ENCODE measurements around the gene PROX2.

DNA sequence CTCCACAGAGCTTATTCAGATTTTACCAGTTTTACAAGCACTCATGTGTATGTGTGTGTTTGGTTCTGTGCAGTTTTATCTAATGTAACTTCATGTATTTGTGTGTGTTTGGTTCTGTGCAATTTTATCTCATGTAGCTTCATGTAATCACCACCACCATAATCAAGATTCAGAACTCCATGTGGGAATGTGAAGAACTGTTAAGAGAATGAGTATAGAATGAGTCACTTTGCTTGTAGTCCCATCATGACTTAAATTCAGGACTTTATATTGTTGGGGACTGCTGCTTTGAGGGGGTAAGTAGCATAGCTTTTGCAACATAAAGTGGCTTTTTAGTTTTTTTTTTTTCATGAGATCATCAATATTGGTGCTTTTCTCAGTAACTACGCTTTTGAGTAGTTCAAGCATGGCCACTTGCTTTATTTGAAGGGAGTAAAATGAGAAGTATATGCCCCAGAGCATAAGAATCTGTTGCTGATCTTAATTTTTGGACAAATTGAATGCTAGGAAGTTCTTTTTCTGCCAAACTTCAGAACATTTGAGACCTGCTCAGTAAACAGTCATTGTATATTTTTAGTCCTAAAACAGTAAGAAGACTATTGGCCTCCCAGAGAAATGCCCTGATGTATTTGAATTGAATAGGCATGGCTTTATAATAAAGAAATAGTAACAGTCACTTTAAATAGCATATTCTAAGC, 28.8 kb downstream of the PROX2 start:
- TF ChIP-seq, protein P1, sequence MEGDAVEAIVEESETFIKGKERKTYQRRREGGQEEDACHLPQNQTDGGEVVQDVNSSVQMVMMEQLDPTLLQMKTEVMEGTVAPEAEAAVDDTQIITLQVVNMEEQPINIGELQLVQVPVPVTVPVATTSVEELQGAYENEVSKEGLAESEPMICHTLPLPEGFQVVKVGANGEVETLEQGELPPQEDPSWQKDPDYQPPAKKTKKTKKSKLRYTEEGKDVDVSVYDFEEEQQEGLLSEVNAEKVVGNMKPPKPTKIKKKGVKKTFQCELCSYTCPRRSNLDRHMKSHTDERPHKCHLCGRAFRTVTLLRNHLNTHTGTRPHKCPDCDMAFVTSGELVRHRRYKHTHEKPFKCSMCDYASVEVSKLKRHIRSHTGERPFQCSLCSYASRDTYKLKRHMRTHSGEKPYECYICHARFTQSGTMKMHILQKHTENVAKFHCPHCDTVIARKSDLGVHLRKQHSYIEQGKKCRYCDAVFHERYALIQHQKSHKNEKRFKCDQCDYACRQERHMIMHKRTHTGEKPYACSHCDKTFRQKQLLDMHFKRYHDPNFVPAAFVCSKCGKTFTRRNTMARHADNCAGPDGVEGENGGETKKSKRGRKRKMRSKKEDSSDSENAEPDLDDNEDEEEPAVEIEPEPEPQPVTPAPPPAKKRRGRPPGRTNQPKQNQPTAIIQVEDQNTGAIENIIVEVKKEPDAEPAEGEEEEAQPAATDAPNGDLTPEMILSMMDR (IDR thresholded peaks at IDR 0.05): no peak
- TF ChIP-seq POLR2A (IDR thresholded peaks at IDR 0.05): no peak

All from adrenal gland (tissue), 5 donors.